ENCODE results near the gene TFF1.
"Not testable (repeated sequence)": the region's sequence is repeated elsewhere in the genome, so short reads cannot be mapped to it uniquely, and the experiment has no call there.

TFF1 gene

DNA sequence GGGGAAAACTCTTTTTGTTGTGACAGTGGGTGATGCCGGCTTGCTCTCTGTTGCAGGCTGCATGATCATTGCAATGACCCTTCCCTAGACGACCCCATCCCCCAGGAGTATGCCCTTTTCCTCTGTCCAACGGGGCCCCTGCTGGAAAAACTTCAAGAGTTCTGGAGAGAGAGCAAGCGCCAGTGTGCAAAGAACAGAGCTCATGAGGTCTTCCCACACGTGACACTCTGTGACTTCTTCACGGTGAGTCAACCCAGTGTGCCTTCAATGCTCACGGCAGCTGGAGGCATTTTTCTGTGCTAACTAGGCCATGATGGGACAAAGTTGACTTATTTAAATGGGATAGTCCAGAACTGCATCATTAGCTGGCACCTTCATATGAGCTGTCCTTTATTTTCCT is 43.0 kb upstream of the TFF1 start:
- H3K9ac ChIP-seq: no peak overlapping the region
- H3K27me3 ChIP-seq (ENCODE audit: control insufficient read depth, insufficient read depth, low read length): no peaks in the 10 kb centered on the region
- no peaks in the 10 kb centered on the region for H3K9me3 ChIP-seq (ENCODE audit: control insufficient read depth, low read length)
- no peak overlapping the region for H3K4me3 ChIP-seq (ENCODE audit: low read depth, low read length)
- H3K79me2 ChIP-seq: no peaks in the 10 kb centered on the region
- no peak overlapping the region for H3K27ac ChIP-seq
- H3K36me3 ChIP-seq (ENCODE audit: control insufficient read depth, insufficient read depth, low read length): no peaks in the 10 kb centered on the region
- H2AFZ ChIP-seq: no peak overlapping the region
- H3K4me2 ChIP-seq (ENCODE audit: low read length): no peak overlapping the region
- TF ChIP-seq, protein P1, sequence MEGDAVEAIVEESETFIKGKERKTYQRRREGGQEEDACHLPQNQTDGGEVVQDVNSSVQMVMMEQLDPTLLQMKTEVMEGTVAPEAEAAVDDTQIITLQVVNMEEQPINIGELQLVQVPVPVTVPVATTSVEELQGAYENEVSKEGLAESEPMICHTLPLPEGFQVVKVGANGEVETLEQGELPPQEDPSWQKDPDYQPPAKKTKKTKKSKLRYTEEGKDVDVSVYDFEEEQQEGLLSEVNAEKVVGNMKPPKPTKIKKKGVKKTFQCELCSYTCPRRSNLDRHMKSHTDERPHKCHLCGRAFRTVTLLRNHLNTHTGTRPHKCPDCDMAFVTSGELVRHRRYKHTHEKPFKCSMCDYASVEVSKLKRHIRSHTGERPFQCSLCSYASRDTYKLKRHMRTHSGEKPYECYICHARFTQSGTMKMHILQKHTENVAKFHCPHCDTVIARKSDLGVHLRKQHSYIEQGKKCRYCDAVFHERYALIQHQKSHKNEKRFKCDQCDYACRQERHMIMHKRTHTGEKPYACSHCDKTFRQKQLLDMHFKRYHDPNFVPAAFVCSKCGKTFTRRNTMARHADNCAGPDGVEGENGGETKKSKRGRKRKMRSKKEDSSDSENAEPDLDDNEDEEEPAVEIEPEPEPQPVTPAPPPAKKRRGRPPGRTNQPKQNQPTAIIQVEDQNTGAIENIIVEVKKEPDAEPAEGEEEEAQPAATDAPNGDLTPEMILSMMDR (IDR thresholded peaks at IDR 0.05): no peak
- H3K4me1 ChIP-seq: no peaks in the 10 kb centered on the region

DNA sequence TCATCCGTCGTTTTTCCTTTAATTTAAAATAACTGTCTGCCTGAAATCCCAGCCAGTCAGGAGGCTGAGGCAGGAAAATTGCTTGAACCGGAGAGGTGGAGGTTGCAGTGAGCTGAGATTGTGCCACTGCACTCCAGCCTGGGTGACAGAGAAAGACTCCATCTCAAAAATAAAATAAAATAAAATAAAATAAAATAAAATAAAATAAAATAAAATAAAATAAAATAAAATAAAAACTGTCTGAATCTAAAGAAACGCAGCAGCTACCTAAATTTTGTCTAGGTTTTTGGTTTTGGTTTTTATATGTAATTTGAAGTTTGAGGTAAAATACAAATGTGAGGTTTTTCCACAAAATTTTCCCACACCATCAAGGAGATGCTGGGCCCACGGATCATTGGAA is 42.4 kb upstream of the TFF1 start:
- H3K27ac ChIP-seq; H3K4me1 ChIP-seq; H3K9me3 ChIP-seq (ENCODE audit: control insufficient read depth, low read length); H3K9ac ChIP-seq; H3K27me3 ChIP-seq (ENCODE audit: control insufficient read depth, insufficient read depth, low read length); H3K4me3 ChIP-seq (ENCODE audit: low read depth, low read length); H3K79me2 ChIP-seq; H2AFZ ChIP-seq; H3K4me2 ChIP-seq (ENCODE audit: low read length); H3K36me3 ChIP-seq (ENCODE audit: control insufficient read depth, insufficient read depth, low read length): not testable (repeated sequence)

DNA sequence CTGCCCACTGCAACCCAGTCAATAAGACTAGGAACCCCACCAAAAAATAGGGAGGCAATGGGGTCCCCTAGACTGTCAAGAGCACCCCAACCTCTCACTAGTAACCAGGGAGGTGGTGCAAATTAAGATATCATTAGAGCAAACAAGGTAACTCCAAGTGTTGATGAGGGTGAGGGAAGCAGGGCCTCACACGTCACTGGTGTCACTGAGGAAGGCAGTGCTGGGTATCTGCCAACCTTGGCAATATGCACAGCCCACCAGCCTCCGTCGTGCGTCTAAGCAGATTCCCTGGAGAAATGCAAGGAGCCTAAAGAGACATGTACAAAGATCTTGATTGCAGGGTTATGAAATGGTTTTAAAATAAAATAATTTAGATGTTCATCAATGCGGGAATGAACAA is 41.1 kb upstream of the TFF1 start:
- Histone ChIP-seq H3K27ac (no peak overlapping the region), H3K27me3 (ENCODE audit: control insufficient read depth, insufficient read depth, low read length) (no peaks in the 10 kb centered on the region), H2AFZ (no peak overlapping the region), H3K9me3 (ENCODE audit: control insufficient read depth, low read length) (no peaks in the 10 kb centered on the region), H3K79me2 (no peaks in the 10 kb centered on the region), H3K4me3 (ENCODE audit: low read depth, low read length) (no peak overlapping the region), H3K9ac (no peak overlapping the region), H3K36me3 (ENCODE audit: control insufficient read depth, insufficient read depth, low read length) (no peaks in the 10 kb centered on the region), H3K4me2 (ENCODE audit: low read length) (no peak overlapping the region), H3K4me1 (no peaks in the 10 kb centered on the region)
- TF ChIP-seq, protein P1 (IDR thresholded peaks at IDR 0.05): no peak

DNA sequence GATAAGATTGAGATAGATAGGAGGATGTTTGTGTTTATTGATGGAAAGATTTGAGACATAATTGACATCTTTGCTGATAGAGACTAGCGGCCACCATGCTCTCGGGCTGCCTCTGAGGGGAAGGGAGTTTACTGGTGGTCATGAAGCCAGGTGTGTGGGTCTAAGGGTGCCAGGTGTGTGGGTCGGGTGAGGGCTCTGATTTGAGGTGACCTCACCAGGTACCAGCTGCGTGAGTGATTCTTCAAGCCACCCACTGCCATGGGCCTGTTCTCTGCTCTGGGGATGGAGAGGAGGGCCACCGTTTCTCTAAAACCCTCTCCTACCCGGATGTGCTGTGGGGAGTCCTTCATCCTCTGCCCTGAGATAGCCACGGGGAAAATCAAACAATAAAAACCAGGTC is 40.5 kb upstream of the TFF1 start:
- Histone ChIP-seq H3K27me3 (ENCODE audit: control insufficient read depth, insufficient read depth, low read length) (no peaks in the 10 kb centered on the region), H3K36me3 (ENCODE audit: control insufficient read depth, insufficient read depth, low read length) (no peaks in the 10 kb centered on the region), H3K4me3 (ENCODE audit: low read depth, low read length) (no peak overlapping the region), H2AFZ (no peak overlapping the region), H3K27ac (no peak overlapping the region), H3K9me3 (ENCODE audit: control insufficient read depth, low read length) (no peaks in the 10 kb centered on the region), H3K4me2 (ENCODE audit: low read length) (no peak overlapping the region), H3K79me2 (no peaks in the 10 kb centered on the region), H3K9ac (no peak overlapping the region), H3K4me1 (no peaks in the 10 kb centered on the region)
- TF ChIP-seq, protein P1 (IDR thresholded peaks at IDR 0.05): no peak

DNA sequence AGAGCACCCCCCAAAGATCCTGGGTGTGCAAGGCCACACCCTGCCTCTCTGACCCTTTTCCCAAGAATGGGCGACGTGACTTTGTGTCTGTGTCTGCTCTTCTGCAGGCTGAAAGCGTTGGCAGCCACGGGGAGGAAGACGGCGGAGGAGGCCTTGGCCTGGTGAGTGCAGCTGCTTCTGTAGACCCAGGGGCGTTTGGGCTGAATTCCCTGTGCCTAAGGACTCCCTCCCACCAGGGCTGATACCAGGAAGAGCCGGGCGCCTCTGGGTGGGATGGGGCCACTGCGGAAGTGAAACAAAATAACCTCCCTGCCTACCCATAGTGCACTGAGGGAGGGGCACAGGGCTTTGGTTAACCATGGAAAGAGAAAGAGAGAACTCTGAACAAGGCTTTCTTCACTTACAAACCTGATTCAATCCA is 39.9 kb upstream of the TFF1 start:
- no peaks in the 10 kb centered on the region for H3K27me3 ChIP-seq (ENCODE audit: control insufficient read depth, insufficient read depth, low read length)
- no peak overlapping the region for H3K27ac ChIP-seq
- no peaks in the 10 kb centered on the region for H3K79me2 ChIP-seq
- TF ChIP-seq, protein P1 (IDR thresholded peaks at IDR 0.05): no peak
- H3K4me1 ChIP-seq: no peaks in the 10 kb centered on the region
- H3K36me3 ChIP-seq (ENCODE audit: control insufficient read depth, insufficient read depth, low read length): no peaks in the 10 kb centered on the region
- no peak overlapping the region for H2AFZ ChIP-seq
- H3K9me3 ChIP-seq (ENCODE audit: control insufficient read depth, low read length): no peaks in the 10 kb centered on the region
- H3K9ac ChIP-seq: no peak overlapping the region
- H3K4me3 ChIP-seq (ENCODE audit: low read depth, low read length): no peak overlapping the region
- H3K4me2 ChIP-seq (ENCODE audit: low read length): no peak overlapping the region

All from parathyroid adenoma (tissue), 2 donors.